Kasumi-1 (cell line): ENCODE data around the gene AUTS2.

Source experiments
- DNase-seq, 2 experiments: peaks; one replicate each; lab custom pipeline; 2025; lab: John Stamatoyannopoulos, UW

The AUTS2 gene

DNA sequence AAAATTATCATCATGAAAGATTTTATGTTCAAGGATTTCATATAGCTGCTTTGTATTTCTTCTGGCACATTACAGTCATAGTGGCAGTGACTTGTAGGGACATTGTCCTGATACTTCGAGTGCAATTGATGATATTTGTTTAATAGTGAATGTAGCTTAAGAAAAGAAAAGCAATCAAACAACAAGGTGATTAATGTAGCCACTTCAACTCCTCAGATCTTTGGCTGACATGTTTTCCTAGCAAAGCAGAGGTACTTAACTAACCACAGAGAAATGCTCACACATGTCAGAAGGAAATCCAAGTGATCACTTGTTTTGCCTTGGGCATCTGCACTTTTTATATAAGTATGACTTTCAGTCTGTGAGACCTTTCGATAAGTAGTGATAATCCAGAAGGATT lies 470.3 kb downstream of the AUTS2 start:
- DNase-seq = no peak

DNA sequence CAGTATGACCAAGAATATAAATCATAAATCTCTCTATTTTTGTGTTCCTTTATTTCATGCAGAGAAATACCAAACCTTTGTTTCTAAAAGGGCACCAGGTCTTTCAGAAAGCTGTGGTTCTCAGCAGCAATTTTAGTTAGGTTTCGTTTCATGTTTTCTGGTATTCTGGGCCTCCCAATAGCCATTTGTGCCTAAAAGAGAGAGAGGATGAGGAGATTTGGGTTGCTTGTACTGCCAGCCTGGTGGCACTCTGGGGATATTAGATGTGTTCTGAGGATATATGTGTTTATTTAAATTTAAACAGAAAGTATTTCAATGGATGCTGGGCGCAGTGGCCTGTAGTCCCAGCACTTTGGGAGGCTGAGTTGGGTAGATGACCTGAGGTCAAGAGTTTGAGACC lies 471.7 kb downstream of the AUTS2 start:
- no peak for DNase-seq

DNA sequence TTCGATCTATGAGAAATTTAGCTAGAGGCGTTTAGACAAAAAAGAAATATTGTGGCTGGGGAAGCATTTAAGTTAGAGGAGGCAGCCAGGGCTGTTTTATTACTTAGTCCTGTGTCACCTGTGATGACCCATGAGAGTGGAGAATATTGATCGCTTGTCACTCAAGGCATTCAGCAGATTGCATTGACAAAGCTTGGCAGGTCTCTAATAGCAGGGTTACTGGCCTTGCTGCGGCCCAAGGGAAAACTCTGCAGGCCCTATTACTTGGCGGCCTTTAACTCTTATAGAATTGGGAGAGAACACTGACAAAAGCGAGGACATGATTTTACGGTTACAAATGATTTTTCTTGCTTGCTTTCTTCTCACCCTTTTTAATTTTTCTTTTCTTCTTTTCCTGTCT lies 473.5 kb downstream of the AUTS2 start:
- DNase-seq = no peak

DNA sequence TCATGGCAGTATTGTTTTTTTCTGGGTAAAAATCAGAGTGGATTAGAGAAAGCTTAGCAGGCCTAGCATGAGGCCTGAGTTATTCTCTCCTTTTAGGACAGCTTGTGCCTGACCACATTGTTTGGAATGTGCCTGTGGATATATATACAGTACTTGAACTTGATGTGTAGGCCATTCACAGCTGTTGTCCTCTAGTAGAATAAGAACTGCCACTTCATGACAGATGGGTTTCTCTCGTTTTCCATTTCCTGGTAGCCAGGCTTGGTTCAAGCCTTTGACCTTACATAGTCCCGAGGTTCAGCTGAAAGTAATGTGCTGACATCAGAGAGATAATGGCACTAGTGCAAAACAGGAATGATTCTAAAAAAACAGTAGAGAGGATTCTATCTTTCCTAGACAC lies 473.9 kb downstream of the AUTS2 start:
- DNase-seq = no peak

DNA sequence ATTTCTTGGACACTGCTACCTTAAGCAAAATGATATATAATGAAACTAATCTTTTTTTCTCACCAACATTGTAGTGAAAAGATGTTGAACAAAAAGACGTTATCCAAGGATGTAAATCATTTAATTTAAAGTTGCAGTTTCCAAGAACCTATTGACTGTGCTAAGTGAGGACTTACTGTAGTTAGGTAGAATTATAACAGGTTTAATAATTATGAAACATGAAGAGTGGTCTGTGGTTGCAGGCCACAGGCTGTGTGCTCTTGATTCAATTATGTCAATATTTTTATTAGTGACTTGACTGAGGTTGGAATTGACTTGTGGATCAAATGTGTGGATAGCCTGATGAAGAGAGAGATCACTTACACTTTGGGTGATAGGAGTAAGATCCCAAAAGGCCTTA lies 478.1 kb downstream of the AUTS2 start:
- DNase-seq = no peak

DNA sequence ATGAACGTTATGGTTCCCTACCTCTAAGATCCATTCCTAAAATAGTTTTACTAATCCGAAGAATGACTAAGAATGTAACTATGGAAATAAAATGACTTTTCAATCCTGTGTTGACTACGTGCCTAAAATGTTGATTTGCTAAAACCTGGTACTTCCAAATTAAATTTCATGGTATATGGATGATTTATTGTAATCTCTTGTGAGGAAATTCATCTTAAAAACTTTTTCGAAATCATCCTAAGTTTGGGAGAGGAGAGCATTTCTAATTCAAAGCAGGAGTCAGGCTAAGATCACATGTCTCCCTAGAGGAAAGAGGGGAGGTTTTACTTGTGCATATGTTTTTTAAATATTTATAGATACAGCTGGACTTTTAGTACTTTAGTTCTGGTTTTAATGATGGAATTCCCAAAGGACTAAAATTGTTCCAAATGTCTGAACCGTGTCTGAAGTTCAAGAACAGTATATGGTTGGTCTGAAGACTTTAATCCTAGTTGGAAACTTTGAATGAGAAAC lies 483.9 kb downstream of the AUTS2 start:
- no peak for DNase-seq

DNA sequence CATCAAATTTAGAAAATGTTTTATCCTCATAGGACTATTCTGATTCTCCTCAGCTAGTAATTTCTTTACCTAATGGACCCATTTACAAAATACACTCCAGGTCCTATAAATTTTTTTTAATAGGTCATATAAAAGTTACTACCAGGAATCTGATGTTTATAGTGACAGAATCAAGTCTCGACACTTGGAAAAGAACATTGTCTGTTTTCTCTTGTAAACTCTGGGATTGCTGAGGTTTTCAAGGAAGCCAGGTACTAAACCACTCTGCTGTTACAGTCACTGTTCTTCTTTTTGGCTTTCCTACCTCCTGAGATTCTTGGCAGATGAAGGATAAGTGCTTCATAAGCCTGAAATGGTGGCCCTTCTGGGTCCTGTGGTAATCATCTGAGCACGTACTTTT lies 493.1 kb downstream of the AUTS2 start:
- DNase-seq = no peak

DNA sequence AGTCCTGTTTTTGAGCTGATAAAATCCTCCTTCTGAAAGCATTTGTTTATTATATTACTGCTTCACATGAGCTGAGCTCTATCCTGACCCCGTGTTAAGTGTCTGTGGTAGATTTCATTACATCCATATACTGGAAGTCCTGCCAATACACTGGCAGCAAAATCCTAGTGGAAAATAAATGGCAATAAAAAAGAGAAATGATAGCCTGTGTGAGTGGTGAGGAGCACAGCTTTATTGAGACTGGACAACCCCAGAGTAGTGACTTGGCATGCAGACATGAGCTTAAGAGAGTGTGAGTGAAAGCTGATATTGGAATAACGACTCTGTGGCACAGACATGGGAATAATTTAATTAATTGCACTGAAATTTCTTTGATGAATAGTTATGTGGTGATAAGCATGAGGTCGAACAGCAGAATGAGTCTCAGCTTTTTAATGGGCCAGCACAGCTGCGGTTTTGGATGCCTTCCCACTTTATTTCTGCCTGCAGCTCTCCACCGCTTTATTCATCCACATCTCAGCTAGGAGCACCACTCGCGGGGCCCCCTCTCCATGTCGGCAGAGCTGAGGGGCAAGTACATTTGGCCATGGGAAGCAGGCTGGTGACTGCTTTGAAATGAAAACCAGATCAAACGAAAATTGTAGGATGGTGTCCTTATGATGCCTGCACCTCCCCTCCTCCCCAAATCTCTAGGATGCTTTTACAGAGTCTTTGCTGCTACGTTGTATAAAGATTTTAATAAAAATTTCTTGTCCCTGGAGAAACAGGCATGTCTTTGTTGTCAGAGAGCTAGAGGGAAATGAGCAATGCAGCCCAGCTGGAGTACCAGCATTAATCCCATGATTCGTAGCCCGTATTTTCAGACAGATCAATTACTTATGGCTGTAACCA lies 494.3 kb downstream of the AUTS2 start:
- DNase-seq = no peak

DNA sequence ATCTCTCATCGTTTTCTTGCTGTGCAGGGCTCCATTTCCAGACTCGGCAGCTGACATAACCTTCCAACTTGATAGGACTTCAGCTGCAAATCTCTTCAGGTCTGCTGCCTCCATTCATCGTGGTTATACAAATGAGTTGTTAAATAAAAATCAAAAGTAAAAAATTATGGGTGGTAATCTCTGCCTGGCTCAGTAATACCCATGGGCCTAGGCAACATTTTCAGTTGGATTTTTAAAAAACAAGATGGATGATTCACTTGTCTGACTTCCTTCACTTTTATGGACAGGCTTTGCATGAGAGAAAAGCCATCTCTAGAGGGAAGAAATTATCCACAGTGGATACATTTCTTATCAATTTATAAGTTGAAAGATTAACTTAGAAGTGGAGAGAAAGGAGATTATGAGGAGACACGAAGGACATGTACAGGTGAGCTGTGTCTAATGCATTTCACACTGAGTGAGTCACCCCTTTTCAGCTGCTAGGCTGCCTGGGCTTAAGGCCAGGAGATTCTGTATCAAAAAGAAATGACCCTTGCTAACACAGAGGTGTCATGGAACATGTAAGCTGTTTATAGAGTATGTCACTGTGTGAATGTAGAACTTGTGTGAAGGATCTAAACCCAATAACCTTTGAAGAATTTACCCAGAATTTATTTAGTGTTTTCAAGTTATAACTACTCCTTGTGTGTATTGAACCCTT lies 495.1 kb downstream of the AUTS2 start:
- DNase-seq = no peak

DNA sequence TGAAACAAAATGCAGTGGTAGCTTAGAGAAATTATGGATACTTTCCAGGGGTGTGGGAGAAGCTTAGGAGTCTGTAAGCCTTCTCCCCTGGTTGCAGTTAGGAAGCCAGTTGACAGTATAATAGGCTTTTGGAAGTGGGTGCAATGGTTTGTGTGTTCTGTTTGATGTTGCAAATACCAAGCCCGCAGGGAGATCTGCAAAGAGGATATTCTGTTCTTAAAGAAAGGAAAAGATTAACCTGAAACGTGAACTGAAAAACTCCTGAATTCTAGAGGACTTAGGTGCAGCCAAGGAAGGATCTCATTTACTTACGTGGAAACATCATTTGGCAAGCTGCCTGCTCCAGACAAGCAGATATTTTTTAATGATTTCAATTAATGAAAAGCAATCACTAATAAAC lies 496.6 kb downstream of the AUTS2 start:
- DNase-seq = no peak

DNA sequence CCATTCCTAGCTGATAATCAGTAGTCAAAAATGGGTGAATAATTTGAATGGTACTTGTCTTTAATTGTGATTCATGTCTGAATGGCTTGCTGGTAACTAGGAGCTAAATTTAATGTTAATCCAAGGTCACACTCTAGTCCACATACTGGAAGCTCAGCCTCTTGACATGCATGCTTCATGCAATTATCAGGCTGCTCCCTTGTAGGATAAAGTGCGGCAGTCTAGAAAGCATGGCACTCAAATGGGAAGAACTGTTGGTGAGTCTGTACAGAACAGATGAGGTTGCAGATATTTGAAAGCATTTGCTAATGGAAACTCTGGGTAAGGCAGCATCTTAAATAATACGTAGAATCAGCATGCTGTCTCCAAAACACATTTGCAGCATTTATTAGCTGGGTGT lies 499.4 kb downstream of the AUTS2 start:
- no peak for DNase-seq

DNA sequence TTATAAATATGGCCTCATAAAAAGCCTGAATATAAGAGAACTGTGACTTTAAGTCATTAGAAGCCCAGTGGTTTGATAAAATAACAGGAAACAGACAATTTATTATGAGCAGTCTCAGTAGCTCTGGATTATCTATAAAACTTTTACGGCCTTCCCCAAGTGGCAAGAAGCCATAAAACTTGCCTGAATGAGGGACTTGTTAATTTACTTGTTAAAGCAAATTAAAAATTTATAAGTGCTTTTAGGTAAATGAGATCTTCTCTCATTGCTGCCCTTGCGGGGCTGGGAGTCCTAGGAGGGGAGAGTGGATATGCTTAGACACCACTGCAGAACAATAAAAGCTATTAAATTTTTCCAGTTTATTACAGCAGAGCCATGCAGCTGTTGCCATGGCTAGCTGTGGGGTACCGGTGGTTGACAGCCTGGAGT lies 499.9 kb downstream of the AUTS2 start:
- DNase-seq = no peak

DNA sequence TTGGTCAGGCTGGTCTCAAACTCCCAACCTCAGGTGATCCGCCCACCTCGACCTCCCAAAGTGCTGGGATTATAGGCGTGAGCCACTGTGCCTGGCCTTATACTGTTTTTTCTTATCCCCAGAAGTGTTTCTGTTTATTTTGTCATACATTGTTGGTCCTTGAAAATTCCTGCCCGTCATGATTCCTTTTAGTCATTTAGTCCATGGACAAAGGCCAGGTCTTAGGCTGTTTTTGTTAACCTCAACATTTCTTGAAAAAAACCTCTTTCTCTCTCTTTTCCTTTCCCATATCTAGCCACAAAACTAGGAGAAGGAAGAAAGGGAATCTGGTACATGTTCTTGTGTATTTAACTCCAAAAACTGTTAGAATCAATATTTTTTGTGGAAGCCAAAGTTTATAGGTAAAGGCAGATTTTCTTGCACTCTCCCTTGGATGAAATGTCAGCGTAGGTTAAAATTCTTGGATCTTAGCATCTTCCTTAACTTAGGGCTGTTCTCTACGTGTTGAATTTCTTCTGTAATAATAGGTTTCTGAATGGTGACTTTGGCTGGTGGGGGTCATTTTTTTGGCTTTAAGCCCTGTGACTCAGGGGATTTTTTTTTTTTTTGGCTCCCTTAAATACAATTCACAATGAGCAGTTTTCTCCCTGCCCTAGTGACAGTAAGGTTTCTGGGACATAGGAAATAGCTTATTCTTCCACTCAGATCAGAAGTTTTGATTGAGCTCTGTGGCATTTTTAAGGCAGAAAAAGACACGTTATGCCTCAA lies 500.8 kb downstream of the AUTS2 start:
- DNase-seq = no peak

DNA sequence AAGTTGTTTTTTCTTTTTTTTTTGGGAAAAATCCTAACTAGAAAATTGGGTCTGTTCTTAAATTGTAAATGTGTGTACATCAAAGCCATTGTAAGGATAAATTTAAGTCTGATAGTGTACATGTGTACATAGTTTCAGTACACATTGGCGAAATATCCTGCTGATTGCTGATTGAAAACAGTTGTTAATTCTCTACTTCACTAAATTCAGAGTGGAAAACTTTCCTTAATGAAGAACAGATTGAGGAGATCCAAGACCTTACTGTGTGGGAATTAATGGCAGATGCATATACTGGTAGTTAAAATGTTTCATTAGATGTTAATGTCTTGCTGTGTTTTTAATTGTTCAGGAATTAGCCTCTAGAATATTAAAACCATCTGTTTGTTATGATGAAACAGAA lies 506.0 kb downstream of the AUTS2 start:
- DNase-seq = no peak

DNA sequence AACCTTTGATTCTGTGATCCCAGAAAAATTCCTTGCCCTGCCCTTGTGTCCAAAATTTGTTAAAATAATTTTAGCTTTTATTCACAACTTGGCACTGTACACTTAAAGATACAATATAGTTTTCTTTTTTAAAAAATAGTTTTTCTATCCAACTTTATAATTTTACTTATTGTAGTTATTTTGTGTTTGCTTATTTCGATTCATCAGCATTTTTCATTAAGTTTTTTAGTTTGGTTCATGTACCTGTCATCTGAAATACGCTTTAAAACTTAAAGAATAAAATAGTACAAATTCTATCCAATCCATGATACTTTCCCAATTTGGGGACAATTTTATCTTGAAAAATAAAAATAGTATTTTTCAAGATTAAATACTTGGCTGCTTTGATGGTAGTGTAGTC lies 514.8 kb downstream of the AUTS2 start:
- no peak for DNase-seq

DNA sequence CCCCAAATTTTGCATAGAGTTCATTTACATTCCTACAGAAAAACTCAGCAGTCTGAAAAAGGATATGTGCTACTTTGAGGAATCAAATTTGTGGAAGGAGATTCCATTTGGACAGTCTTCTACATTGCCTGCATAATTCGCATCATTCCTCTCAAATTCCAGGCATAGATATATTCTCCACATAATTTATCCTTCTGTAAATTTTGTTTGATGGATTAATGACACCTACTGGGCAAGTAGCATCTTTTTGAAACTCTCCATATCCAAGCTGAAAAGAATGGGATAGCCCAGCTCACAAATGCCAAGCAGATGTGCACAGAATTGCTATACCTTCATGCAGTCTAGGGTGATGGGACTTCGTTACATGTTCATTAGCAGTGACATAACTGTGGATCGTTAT lies 515.3 kb downstream of the AUTS2 start:
- no peak for DNase-seq

DNA sequence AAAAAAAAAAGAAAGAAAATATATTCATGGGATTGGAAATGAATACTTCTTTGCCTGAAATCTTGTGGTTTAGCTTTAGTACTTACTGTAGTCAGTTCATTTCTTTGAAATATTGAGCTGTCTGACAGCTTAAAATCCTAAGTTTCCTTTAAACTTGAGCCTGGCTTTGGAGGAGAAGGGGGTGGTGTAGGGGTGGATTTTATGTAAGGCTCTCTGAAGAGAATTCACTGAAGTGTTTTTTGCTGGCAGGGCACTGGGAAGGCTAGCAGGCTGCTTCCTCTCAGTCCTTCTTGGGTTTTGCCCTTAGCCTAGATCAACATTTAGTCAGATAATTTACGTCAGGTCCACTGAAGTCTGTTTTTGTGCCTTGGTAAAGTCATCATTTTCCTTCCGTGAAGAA lies 516.5 kb downstream of the AUTS2 start:
- no peak for DNase-seq

DNA sequence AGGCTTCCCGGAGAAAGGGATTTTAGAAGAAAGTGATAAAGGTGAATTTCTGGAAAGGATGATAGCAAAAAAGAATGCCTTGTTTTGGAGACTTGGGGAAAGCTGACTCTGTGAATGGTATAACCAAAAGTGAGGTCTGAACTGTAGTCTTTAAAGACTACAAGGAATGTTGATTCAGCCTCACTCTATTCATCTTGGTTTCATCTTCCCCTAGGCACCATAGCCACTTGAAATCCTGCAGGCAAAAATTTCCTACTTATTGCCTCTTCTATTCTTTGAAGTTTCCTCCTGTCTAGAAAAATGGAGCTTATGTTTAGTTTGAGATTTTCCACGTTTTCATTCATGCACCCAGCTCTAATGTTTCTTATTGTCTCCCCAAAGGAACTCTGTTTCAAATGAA lies 518.0 kb downstream of the AUTS2 start:
- no peak for DNase-seq

DNA sequence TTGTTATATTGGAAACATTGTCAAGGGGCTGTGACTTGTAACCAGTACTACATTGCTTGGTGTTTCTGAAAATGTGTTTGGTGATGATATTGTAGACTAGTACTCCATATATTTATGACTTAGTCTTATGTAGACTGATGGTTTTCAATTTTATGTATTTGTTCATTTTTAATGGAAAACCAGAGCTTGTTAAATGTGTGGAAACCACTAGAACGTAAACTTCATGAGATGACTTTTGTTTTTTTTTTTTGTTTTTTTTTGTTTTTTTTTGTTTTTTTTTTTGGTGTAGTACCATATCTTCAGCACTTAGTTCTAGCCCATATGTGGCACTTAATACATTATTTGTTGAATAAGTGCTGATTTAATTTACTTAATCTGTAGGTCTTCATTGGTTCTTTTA lies 518.6 kb downstream of the AUTS2 start:
- DNase-seq = no peak

DNA sequence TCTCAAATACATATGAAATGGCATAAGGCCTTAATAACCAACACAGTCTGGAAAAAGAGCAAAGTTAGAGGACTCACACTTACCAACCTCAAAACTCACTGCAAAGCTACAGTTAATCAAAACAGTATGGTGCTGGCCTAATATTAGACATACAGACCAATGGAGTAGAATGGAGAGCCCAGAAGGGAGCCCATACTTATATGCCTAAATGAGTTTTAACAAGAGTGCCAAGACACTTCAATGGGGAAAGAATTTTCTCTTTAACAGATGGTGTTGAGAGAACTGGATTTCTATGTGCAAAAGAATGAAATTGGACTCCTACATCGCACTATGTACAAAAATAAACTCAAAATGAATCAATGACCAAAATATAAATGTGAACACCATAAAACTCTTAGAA lies 522.6 kb downstream of the AUTS2 start:
- DNase-seq = no peak

DNA sequence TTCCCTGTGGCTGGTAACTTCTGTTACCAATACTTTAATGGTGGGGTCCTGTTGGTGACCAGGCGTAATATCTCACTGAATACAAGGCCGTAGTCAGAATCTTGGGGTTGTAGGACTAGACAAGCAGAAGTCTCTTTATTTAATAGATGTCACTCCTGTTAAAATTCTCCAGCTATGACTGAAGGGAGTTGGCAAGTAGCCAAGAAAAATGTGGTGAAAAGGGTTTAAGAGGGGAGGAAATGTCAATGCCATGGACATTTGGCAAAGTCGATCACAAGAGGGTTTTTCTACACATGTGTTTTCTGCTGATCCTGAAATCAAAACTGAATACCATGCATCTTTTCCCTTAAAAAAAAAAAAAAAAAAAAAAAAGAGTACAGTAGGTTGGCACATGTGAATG lies 533.5 kb downstream of the AUTS2 start:
- no peak for DNase-seq

DNA sequence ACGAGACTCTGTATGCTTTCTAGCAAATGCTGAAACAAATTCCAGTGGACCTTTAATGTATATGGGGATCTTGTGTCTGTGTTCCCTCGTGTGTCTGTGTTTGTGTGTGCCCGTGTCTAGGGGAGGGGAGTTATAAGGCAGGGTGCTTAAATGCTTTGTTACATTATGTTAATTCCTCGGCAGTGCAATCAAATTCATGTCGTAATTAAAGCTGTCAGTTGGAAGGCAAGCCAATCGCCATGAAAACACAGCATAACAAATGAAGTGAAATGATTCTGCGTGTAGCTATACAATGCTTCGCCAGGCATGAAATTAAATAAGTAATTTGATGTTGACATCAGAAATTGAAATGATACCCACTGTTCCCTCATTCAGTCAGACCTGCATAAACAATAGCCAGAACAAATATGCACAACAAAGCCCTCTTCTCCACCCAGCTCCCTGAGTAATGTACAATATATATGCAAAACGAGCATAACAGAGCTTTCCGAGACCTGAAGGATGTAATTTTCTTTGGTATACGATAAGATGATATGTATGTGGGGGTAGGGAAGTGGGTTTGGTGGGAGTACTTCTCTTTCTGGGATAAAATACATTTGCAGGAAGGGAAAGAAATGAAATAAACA lies 534.1 kb downstream of the AUTS2 start:
- no peak for DNase-seq
